Measurements from ENCODE around the gene FARS2.

DNA sequence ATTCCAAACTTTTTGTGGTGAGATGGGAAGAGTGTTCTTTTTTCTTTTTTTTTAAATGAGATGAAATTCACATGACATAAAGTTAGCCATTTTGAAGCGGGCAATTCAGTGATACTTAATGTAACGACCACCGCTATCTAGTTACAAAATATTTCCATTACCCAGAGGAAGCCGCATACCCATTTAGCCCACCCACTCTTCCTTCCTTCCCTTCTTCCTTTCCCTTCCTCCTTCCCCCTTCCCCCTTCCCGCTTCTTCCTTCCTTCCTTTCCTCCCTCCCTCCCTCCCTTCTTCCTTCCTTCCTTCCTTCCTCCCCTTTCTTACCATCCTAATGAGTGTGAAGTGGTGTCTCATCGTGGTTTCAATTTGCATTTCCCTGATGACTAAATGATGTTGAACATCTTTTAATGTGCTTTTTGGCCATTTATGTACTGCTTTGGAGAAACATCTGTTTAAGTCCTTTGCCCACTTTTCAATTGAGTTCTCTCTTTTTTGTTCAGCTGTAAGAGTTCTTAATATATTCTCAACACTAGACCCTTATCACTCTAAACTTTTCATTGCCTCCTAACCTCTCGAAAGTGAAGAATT is 371.1 kb downstream of the FARS2 start:
- no peak for TF ChIP-seq CTCF (IDR thresholded peaks at IDR 0.05)
- TF ChIP-seq POLR2A (IDR thresholded peaks at IDR 0.05): no peak
- no peak for TF ChIP-seq POLR2AphosphoS5 (IDR thresholded peaks at IDR 0.05)
- TF ChIP-seq EP300 (IDR thresholded peaks at IDR 0.05): no peak
